HEK293T (cell line): Measurements from ENCODE around the gene ACY1.

Experiments
- CTCF ChIA-PET: fragments of 350-600 bp; formaldehyde crosslinking; extraction: SDS; loops from one replicate; lab custom pipeline; 2021; ENCODE audit warnings: antibody characterized with exemption, inconsistent platforms; lab: Yijun Ruan, JAX
- POLR2A ChIA-PET: fragments of 350-600 bp; formaldehyde crosslinking; extraction: SDS; loops from one replicate; lab custom pipeline; 2020; ENCODE audit warnings: antibody characterized with exemption, inconsistent platforms; lab: Yijun Ruan, JAX
- DNase-seq: peaks from one replicate; pipeline ENCODE4 v3.0.0; 2012; ENCODE audit warnings: mixed read lengths; ENCODE audit errors: extremely low spot score
- ARNT ChIP-seq: fragments of 450-650 bp; IDR thresholded peaks from 2 replicates; pipeline ENCODE4 v1.6.1; 2017; ENCODE audit warnings: mild to moderate bottlenecking
- BHLHE40 ChIP-seq: fragments of 450-650 bp; IDR thresholded peaks from 2 replicates; pipeline ENCODE4 v1.6.1; 2016; ENCODE audit warnings: mild to moderate bottlenecking, moderate library complexity, borderline replicate concordance
- CTBP1 ChIP-seq: fragments of 450-650 bp; IDR thresholded peaks from 2 replicates; pipeline ENCODE4 v1.6.1; 2016; ENCODE audit warnings: borderline replicate concordance
- ELF4 ChIP-seq: fragments of 450-650 bp; IDR thresholded peaks from 2 replicates; pipeline ENCODE4 v1.6.1; 2017; ENCODE audit warnings: antibody characterized with exemption
- FOXA1 ChIP-seq: fragments of 450-650 bp; IDR thresholded peaks from 2 replicates; pipeline ENCODE4 v1.6.1; 2016; ENCODE audit warnings: mild to moderate bottlenecking
- FOXK2 ChIP-seq: fragments of 450-650 bp; IDR thresholded peaks from 2 replicates; pipeline ENCODE4 v1.6.1; 2016; ENCODE audit warnings: mild to moderate bottlenecking
- FOXM1 ChIP-seq: fragments of 450-650 bp; IDR thresholded peaks from 2 replicates; pipeline ENCODE4 v1.6.1; 2017; ENCODE audit warnings: mild to moderate bottlenecking, borderline replicate concordance
- HDGF ChIP-seq: fragments of 450-650 bp; IDR thresholded peaks from 2 replicates; pipeline ENCODE4 v1.6.1; 2017; ENCODE audit warnings: antibody characterized with exemption, borderline replicate concordance
- L3MBTL2 ChIP-seq: fragments of 450-650 bp; conservative IDR thresholded peaks from 2 replicates; pipeline ENCODE4 v1.6.1; 2016; ENCODE audit warnings: mild to moderate bottlenecking
- LEF1 ChIP-seq: fragments of 450-650 bp; IDR thresholded peaks from 2 replicates; pipeline ENCODE4 v1.6.1; 2017; ENCODE audit warnings: mild to moderate bottlenecking, borderline replicate concordance
- NFRKB ChIP-seq: fragments of 450-650 bp; IDR thresholded peaks from 2 replicates; pipeline ENCODE4 v1.6.1; 2016; ENCODE audit warnings: mild to moderate bottlenecking, moderate library complexity
- PKNOX1 ChIP-seq: fragments of 450-650 bp; IDR thresholded peaks from 2 replicates; pipeline ENCODE4 v1.6.1; 2016
- SP1 ChIP-seq: fragments of 450-650 bp; IDR thresholded peaks from 2 replicates; pipeline ENCODE4 v1.6.1; 2017
- SUZ12 ChIP-seq: fragments of 450-650 bp; IDR thresholded peaks from 2 replicates; pipeline ENCODE4 v1.6.1; 2016; ENCODE audit warnings: mild to moderate bottlenecking
- TARDBP ChIP-seq: fragments of 450-650 bp; IDR thresholded peaks from 2 replicates; pipeline ENCODE4 v1.6.1; 2016
- ZNF384 ChIP-seq: fragments of 450-650 bp; IDR thresholded peaks from 2 replicates; pipeline ENCODE4 v1.6.1; 2016

Gene ACY1

GRCh38 chr3:52022323-52023100 is 39.2 kb downstream of the ACY1 start:
- POLR2A ChIA-PET, result interaction anchor here (1.0 to 1.3 kb wide), 2 partner anchors 8 to 33 kb away, joined by 3 to 4 read pairs; partner anchors contain the start of gene DUSP7
- no peak for DNase-seq
- TF ChIP-seq ARNT, result no peak
- no peak for TF ChIP-seq TARDBP
- no peak for TF ChIP-seq FOXM1
- TF ChIP-seq NFRKB, result no peak
- TF ChIP-seq ZNF384, result no peak
- no peak for TF ChIP-seq FOXA1
- no peak for TF ChIP-seq PKNOX1
- no peak for TF ChIP-seq SP1
- no peak for TF ChIP-seq HDGF
- no peak for TF ChIP-seq LEF1
- no peak for TF ChIP-seq CTBP1
- TF ChIP-seq BHLHE40, result no peak
- TF ChIP-seq FOXK2, result no peak
- no peak for TF ChIP-seq L3MBTL2
- TF ChIP-seq SUZ12, result no peak
- TF ChIP-seq ELF4, result no peak
- CTCF ChIA-PET, result interaction anchor here (1.2 to 1.8 kb wide), 2 partner anchors 9 to 18 kb away, joined by 4 to 5 read pairs; no protein-coding TSS in a partner anchor

- TF ChIP-seq TARDBP, result no peak
- no peak for TF ChIP-seq FOXA1
- TF ChIP-seq SP1, result no peak
- TF ChIP-seq BHLHE40, result no peak
- no peak for TF ChIP-seq ARNT
- no peak for TF ChIP-seq HDGF
- no peak for TF ChIP-seq ZNF384
- TF ChIP-seq SUZ12, result no peak
- no peak for TF ChIP-seq NFRKB
- TF ChIP-seq PKNOX1, result no peak
- no peak for TF ChIP-seq LEF1
- no peak for TF ChIP-seq L3MBTL2
- TF ChIP-seq CTBP1, result no peak
- TF ChIP-seq FOXM1, result no peak
- no peak for TF ChIP-seq ELF4
- no peak for TF ChIP-seq FOXK2
- ChIA-PET POLR2A (interaction anchor here (1.0 to 1.3 kb wide), 2 partner anchors 9 to 33 kb away, joined by 3 to 4 read pairs; partner anchors contain the start of gene DUSP7), CTCF (no interaction called here)
- no peak for DNase-seq
Observed at GRCh38 chr3:52023101-52023770, 39.9 kb downstream of the ACY1 start.

GRCh38 chr3:52023860-52024764 is 40.8 kb downstream of the ACY1 start:
- TF ChIP-seq ZNF384 (no peak), BHLHE40 (no peak), FOXK2 (no peak), ELF4 (no peak), NFRKB (no peak), FOXM1 (no peak), ARNT (no peak), CTBP1 (no peak), SP1 (no peak), SUZ12 (no peak), TARDBP (no peak), FOXA1 (no peak), LEF1 (no peak), PKNOX1 (no peak), HDGF (no peak)
- DNase-seq, result no peak
- ChIA-PET POLR2A (interaction anchor here (1.3 kb wide), 1 partner anchor 32 kb away, joined by 4 read pairs; the partner anchor contains the start of gene DUSP7), CTCF (no interaction called here)

- CTCF ChIA-PET, result interaction anchor here (0.7 kb wide), 1 partner anchor 117 kb away, joined by 3 read pairs; no protein-coding TSS in a partner anchor
- DNase-seq, result no peak
- TF ChIP-seq CTBP1 (no peak), ZNF384 (no peak), PKNOX1 (no peak)
- POLR2A ChIA-PET, result no interaction called here
Observed at GRCh38 chr3:52024765-52025452, 41.6 kb downstream of the ACY1 start.
